HUES6 (cell line): Measurements from ENCODE around the gene CARD14.

Experiments used
- H3K27ac ChIP-seq: 2 replicates; pipeline ENCODE4 v1.7.0; 2013; ENCODE audit warnings: low read depth, mild to moderate bottlenecking, low read length, inconsistent platforms
- H3K27me3 ChIP-seq: 2 replicates; pipeline ENCODE4 v1.6.1; 2013; ENCODE audit warnings: low read length; ENCODE audit not compliant: control insufficient read depth, insufficient read depth
- H3K36me3 ChIP-seq: 2 replicates; pipeline ENCODE4 v1.6.1; 2013; ENCODE audit warnings: low read length; ENCODE audit not compliant: control insufficient read depth, insufficient read depth
- H3K4me1 ChIP-seq: 2 replicates; pipeline ENCODE4 v1.6.1; 2013; ENCODE audit warnings: low read length; ENCODE audit not compliant: control insufficient read depth, insufficient read depth
- H3K4me3 ChIP-seq: 2 replicates; pipeline ENCODE4 v1.5.1; 2013; ENCODE audit warnings: low read depth, low read length
- H3K9ac ChIP-seq: one replicate; pipeline ENCODE4 v1.6.1; 2013; ENCODE audit warnings: mild to moderate bottlenecking, low read length
- H3K9me3 ChIP-seq: 2 replicates; pipeline ENCODE4 v1.6.1; 2013; ENCODE audit warnings: low read depth, low read length; ENCODE audit not compliant: control insufficient read depth, insufficient read depth

Gene CARD14

GRCh38 chr17:80185968-80186367 lies 16.1 kb downstream of the CARD14 start:
- Histone ChIP-seq H3K9ac (no peak overlapping the region), H3K4me3 (no peak overlapping the region), H3K27ac (no peak overlapping the region), H3K4me1 (no peaks in the 10 kb centered on the region; the same call in 1 of the 2 replicates), H3K36me3 (no peaks in the 10 kb centered on the region), H3K9me3 (no peaks in the 10 kb centered on the region), H3K27me3 (no peaks in the 10 kb centered on the region)

GRCh38 chr17:80187090-80187489 lies 17.3 kb downstream of the CARD14 start:
- Histone ChIP-seq H3K36me3 (no peaks in the 10 kb centered on the region), H3K9me3 (no peaks in the 10 kb centered on the region), H3K27me3 (no peaks in the 10 kb centered on the region), H3K27ac (no peak overlapping the region), H3K9ac (no peak overlapping the region), H3K4me3 (no peak overlapping the region), H3K4me1 (no peaks in the 10 kb centered on the region; the same call in 1 of the 2 replicates)

GRCh38 chr17:80187515-80187941 lies 17.7 kb downstream of the CARD14 start:
- H3K27me3 ChIP-seq: no peaks in the 10 kb centered on the region
- no peak overlapping the region for H3K4me3 ChIP-seq
- H3K9ac ChIP-seq: no peak overlapping the region
- H3K9me3 ChIP-seq: no peaks in the 10 kb centered on the region
- H3K36me3 ChIP-seq: no peaks in the 10 kb centered on the region
- H3K27ac ChIP-seq: no peak overlapping the region
- no peaks in the 10 kb centered on the region; the same call in 1 of the 2 replicates for H3K4me1 ChIP-seq

- Histone ChIP-seq H3K4me1 (no peaks in the 10 kb centered on the region; the same call in 1 of the 2 replicates), H3K27ac (no peak overlapping the region), H3K4me3 (no peak overlapping the region), H3K9me3 (no peaks in the 10 kb centered on the region), H3K27me3 (no peaks in the 10 kb centered on the region), H3K9ac (no peak overlapping the region), H3K36me3 (no peaks in the 10 kb centered on the region)
Measured at GRCh38 chr17:80189611-80190010, 19.8 kb downstream of the CARD14 start.

- Histone ChIP-seq H3K27me3 (no peaks in the 10 kb centered on the region), H3K4me1 (no peaks in the 10 kb centered on the region; the same call in 1 of the 2 replicates), H3K4me3 (no peak overlapping the region), H3K27ac (no peak overlapping the region), H3K9ac (no peak overlapping the region), H3K9me3 (no peaks in the 10 kb centered on the region), H3K36me3 (no peaks in the 10 kb centered on the region)
Measured at GRCh38 chr17:80190716-80191115, 20.9 kb downstream of the CARD14 start.

GRCh38 chr17:80191192-80191591 lies 21.4 kb downstream of the CARD14 start:
- no peak overlapping the region for H3K4me3 ChIP-seq
- H3K27ac ChIP-seq: no peak overlapping the region

GRCh38 chr17:80191865-80192661 lies 22.2 kb downstream of the CARD14 start:
- Histone ChIP-seq H3K4me3 (no peak overlapping the region), H3K36me3 (no peaks in the 10 kb centered on the region), H3K9me3 (no peaks in the 10 kb centered on the region), H3K27me3 (no peaks in the 10 kb centered on the region), H3K4me1 (no peaks in the 10 kb centered on the region; the same call in 1 of the 2 replicates), H3K9ac (no peak overlapping the region), H3K27ac (no peak overlapping the region)

More at GRCh38 chr17:80191192-80191591, 21.4 kb downstream of the CARD14 start:
- no peaks in the 10 kb centered on the region for H3K27me3 ChIP-seq
- no peaks in the 10 kb centered on the region for H3K9me3 ChIP-seq
- H3K36me3 ChIP-seq: no peaks in the 10 kb centered on the region
- H3K9ac ChIP-seq: no peak overlapping the region
- H3K4me1 ChIP-seq: no peaks in the 10 kb centered on the region; the same call in 1 of the 2 replicates

GRCh38 chr17:80195141-80195540 lies 25.3 kb downstream of the CARD14 start:
- H3K9me3 ChIP-seq: no peaks in the 10 kb centered on the region
- H3K4me3 ChIP-seq: no peak overlapping the region
- no peaks in the 10 kb centered on the region for H3K36me3 ChIP-seq
- H3K4me1 ChIP-seq: 0 out of 2 replicates have a peak, but pooled peaks cover 12% of the 10 kb centered on the region
- H3K27me3 ChIP-seq: no peaks in the 10 kb centered on the region
- H3K9ac ChIP-seq: no peak overlapping the region
- no peak overlapping the region for H3K27ac ChIP-seq

- H3K36me3 ChIP-seq: no peaks in the 10 kb centered on the region
- 0 out of 2 replicates have a peak, but pooled peaks cover 12% of the 10 kb centered on the region for H3K4me1 ChIP-seq
- H3K27me3 ChIP-seq: no peaks in the 10 kb centered on the region
- no peak overlapping the region for H3K27ac ChIP-seq
- no peak overlapping the region for H3K9ac ChIP-seq
- no peak overlapping the region for H3K4me3 ChIP-seq
- H3K9me3 ChIP-seq: peaks cover 2% of the 10 kb centered on the region; the same call in 1 of the 2 replicates
Measured at GRCh38 chr17:80195671-80196529, 26.1 kb downstream of the CARD14 start.

- Histone ChIP-seq H3K4me3 (no peak overlapping the region), H3K27me3 (no peaks in the 10 kb centered on the region), H3K36me3 (no peaks in the 10 kb centered on the region), H3K9ac (no peak overlapping the region), H3K4me1 (0 out of 2 replicates have a peak, but pooled peaks cover 12% of the 10 kb centered on the region), H3K27ac (no peak overlapping the region), H3K9me3 (peaks cover 2% of the 10 kb centered on the region; the same call in 1 of the 2 replicates)
Measured at GRCh38 chr17:80196652-80197051, 26.8 kb downstream of the CARD14 start.
